Activated naive CD4-positive, alpha-beta T cell treated with Interleukin-2 at 50 U/mL for 16 hours (primary cell): Measurements from ENCODE around the gene YAP1.
"Not testable (repeated sequence)": the region's sequence is repeated elsewhere in the genome, so short reads cannot be mapped to it uniquely, and the experiment has no call there.

ENCODE experiments used
- DNase-seq: peaks from one replicate; pipeline ENCODE4 v3.0.0-alpha.2; 2020

Gene YAP1

GRCh38 chr11:102166175-102167064 lies 56.2 kb downstream of the YAP1 start:
- DNase-seq: no peak

GRCh38 chr11:102168481-102168880 lies 58.2 kb downstream of the YAP1 start:
- DNase-seq: no peak

- DNase-seq: no peak
Observed at GRCh38 chr11:102171101-102171500, 60.9 kb downstream of the YAP1 start.

- no peak for DNase-seq
Observed at GRCh38 chr11:102172127-102172848, 62.0 kb downstream of the YAP1 start.

- DNase-seq: no peak
Observed at GRCh38 chr11:102177126-102177525, 66.9 kb downstream of the YAP1 start.

- DNase-seq: no peak
Observed at GRCh38 chr11:102177974-102178631, 67.9 kb downstream of the YAP1 start.

GRCh38 chr11:102179371-102179770 lies 69.1 kb downstream of the YAP1 start:
- no peak for DNase-seq

- no peak for DNase-seq
Observed at GRCh38 chr11:102184269-102184987, 74.2 kb downstream of the YAP1 start.

GRCh38 chr11:102186551-102187191 lies 76.4 kb downstream of the YAP1 start:
- no peak for DNase-seq

GRCh38 chr11:102187416-102188151 lies 77.3 kb downstream of the YAP1 start:
- DNase-seq: no peak

- no peak for DNase-seq
Observed at GRCh38 chr11:102188488-102188887, 78.2 kb downstream of the YAP1 start.

GRCh38 chr11:102191832-102192231 lies 81.6 kb downstream of the YAP1 start:
- DNase-seq: no peak

GRCh38 chr11:102192349-102193066 lies 82.3 kb downstream of the YAP1 start:
- no peak for DNase-seq

- DNase-seq: no peak
Observed at GRCh38 chr11:102194257-102194656, 84.0 kb downstream of the YAP1 start.

- DNase-seq: no peak
Observed at GRCh38 chr11:102194990-102195389, 84.7 kb downstream of the YAP1 start.

- no peak for DNase-seq
Observed at GRCh38 chr11:102196351-102196750, 86.1 kb downstream of the YAP1 start.

GRCh38 chr11:102196816-102197215 lies 86.6 kb downstream of the YAP1 start:
- no peak for DNase-seq

- no peak for DNase-seq
Observed at GRCh38 chr11:102197670-102198139, 87.5 kb downstream of the YAP1 start.

GRCh38 chr11:102199673-102200072 lies 89.4 kb downstream of the YAP1 start:
- no peak for DNase-seq

GRCh38 chr11:102200325-102200724 lies 90.1 kb downstream of the YAP1 start:
- DNase-seq: not testable (repeated sequence)

- DNase-seq: no peak
Observed at GRCh38 chr11:102201776-102202175, 91.5 kb downstream of the YAP1 start.
